GM12878 (cell line): ENCODE results near the gene SDHAF1. TPM values are rescaled to one million over a fixed set of nuclear protein-coding genes. Genes with fewer than 3 reads are reported as not detected.

Experiments used
- ATAC-seq: fragments of 200-7000 bp; cut with Tn5 transposase; 3 replicates; pipeline ENCODE4 v1.9.1; 2020; ENCODE audit warnings: mild to moderate bottlenecking, moderate library complexity
- BruUV-seq: library from RNA; stranded (reverse); fragments of 400-500 nt; replicated peaks from 2 replicates; lab custom pipeline; 2021; lab: Mats Ljungman, UMichigan
- CTCF ChIA-PET: fragments of 300-600 bp; sonication (Branson Sonifier 250); formaldehyde crosslinking; extraction: SDS; loops from one replicate; lab custom pipeline; 2021; ENCODE audit warnings: inconsistent platforms; lab: Yijun Ruan, JAX
- POLR2A ChIA-PET: fragments of 350-600 bp; formaldehyde crosslinking; extraction: SDS; loops from one replicate; lab custom pipeline; 2021; ENCODE audit warnings: inconsistent platforms; lab: Charles Lee
- RAD21 ChIA-PET: fragments of 300-600 bp; sonication (Branson Sonifier 250); formaldehyde crosslinking; loops from one replicate; lab custom pipeline; 2023; ENCODE audit warnings: antibody characterized with exemption; ENCODE audit not compliant: unreplicated experiment; lab: Charles Lee
- SMC1A ChIA-PET: fragments of 300-600 bp; sonication (Branson Sonifier 250); formaldehyde crosslinking; loops from one replicate; lab custom pipeline; 2023; ENCODE audit not compliant: unreplicated experiment, uncharacterized antibody; lab: Charles Lee
- DNase-seq: peaks from one replicate; pipeline ENCODE4 v3.0.0-alpha.2; 2011; ENCODE audit warnings: low read depth, low spot score
- FAIRE-seq: peaks from 3 replicates; lab custom pipeline; 2011; peaks lifted over from hg19 to GRCh38; lab: Jason Lieb, UNC
- H2AFZ ChIP-seq: 2 replicates; pipeline ENCODE4 v1.6.0; 2011; ENCODE audit warnings: low read depth, low read length, control low read depth; ENCODE audit not compliant: control insufficient read depth
- H3K27ac ChIP-seq: 2 replicates; pipeline ENCODE4 v1.5.1; 2011; ENCODE audit warnings: control low read depth; ENCODE audit not compliant: control insufficient read depth, insufficient read depth
- H3K27me3 ChIP-seq, 2 experiments: replicated peaks in 1 of 2; 2 replicates each; pipeline versions ENCODE4 v1.6.0 to v1.6.1; 2011; ENCODE audit warnings: low read length in 1 of 2; ENCODE audit not compliant: control insufficient read depth in 2 of 2, insufficient read depth in 2 of 2
- H3K36me3 ChIP-seq, 2 experiments: 2 replicates each; pipeline ENCODE4 v1.5.1; 2011; ENCODE audit warnings: low read length in 1 of 2; ENCODE audit not compliant: control insufficient read depth in 2 of 2, insufficient read depth in 2 of 2
- H3K4me1 ChIP-seq: 2 replicates; pipeline ENCODE4 v1.6.1; 2011; ENCODE audit warnings: mild to moderate bottlenecking, low read length, moderate library complexity, mixed read lengths; ENCODE audit not compliant: control insufficient read depth, insufficient read depth
- H3K4me2 ChIP-seq: 2 replicates; pipeline ENCODE4 v1.6.0; 2011; ENCODE audit warnings: control low read depth; ENCODE audit not compliant: control insufficient read depth, insufficient read depth
- H3K4me3 ChIP-seq: fragments of 200-600 bp; sonication (generic); 2 replicates; pipeline ENCODE4 v1.5.1; 2016
- H3K79me2 ChIP-seq: 2 replicates; pipeline ENCODE4 v1.6.0; 2011; ENCODE audit warnings: low read length; ENCODE audit not compliant: control insufficient read depth, insufficient read depth
- H3K9ac ChIP-seq: 2 replicates; pipeline ENCODE4 v1.8.0; 2011; ENCODE audit warnings: low read length, control low read depth, mixed read lengths; ENCODE audit not compliant: control insufficient read depth, insufficient read depth
- H3K9me3 ChIP-seq: replicated peaks from 3 replicates; pipeline ENCODE4 v1.5.1; 2011; ENCODE audit warnings: mild to moderate bottlenecking, low read length; ENCODE audit not compliant: control insufficient read depth, insufficient read depth
- H4K20me1 ChIP-seq: 2 replicates; pipeline ENCODE4 v1.6.0; 2011; ENCODE audit not compliant: control insufficient read depth, insufficient read depth
- BACH1 ChIP-seq: fragments of 450-650 bp; IDR thresholded peaks from 2 replicates; pipeline ENCODE4 v1.6.1; 2017; ENCODE audit warnings: mild to moderate bottlenecking, borderline replicate concordance
- GABPA ChIP-seq: IDR thresholded peaks from 2 replicates; pipeline ENCODE4 v1.6.1; 2014; ENCODE audit warnings: antibody characterized with exemption, low read depth, mild to moderate bottlenecking, inconsistent platforms
- GATAD2B ChIP-seq: fragments of 450-650 bp; conservative IDR thresholded peaks from 2 replicates; pipeline ENCODE4 v1.6.1; 2017; ENCODE audit warnings: low read depth, mild to moderate bottlenecking, moderate library complexity
- SPI1 ChIP-seq: IDR thresholded peaks from 2 replicates; pipeline ENCODE4 v1.6.1; 2011; ENCODE audit warnings: low read depth, mild to moderate bottlenecking, low read length, moderate library complexity, borderline replicate concordance; ENCODE audit not compliant: insufficient read depth
- TCF12 ChIP-seq: IDR thresholded peaks from 2 replicates; pipeline ENCODE4 v1.6.1; 2011; ENCODE audit warnings: low read depth, mild to moderate bottlenecking, low read length
- ZNF24 ChIP-seq: fragments of 450-650 bp; IDR thresholded peaks from 2 replicates; pipeline ENCODE4 v1.6.1; 2017; ENCODE audit warnings: antibody characterized with exemption, mild to moderate bottlenecking
- WGBS: methylation state at CpG from one replicate; pipeline ENCODE4 v1.1.6; 2016; ENCODE audit warnings: low lambda C conversion rate; ENCODE audit not compliant: insufficient replicate concordance, insufficient coverage; ENCODE audit errors: missing lambda C conversion rate; 5-methylcytosine and 5-hydroxymethylcytosine counted together
- in situ Hi-C: fragments of 300-500 bp; cut with MboI; formaldehyde crosslinking; loops from 9 replicates; pipeline ENCODE4 v1.14.3; 2018; ENCODE audit warnings: mixed read lengths
- intact Hi-C: fragments of 100-400 bp; cut with micrococcal nuclease; formaldehyde crosslinking; loops from one replicate; pipeline ENCODE4 v1.14.2; 2022; ENCODE audit not compliant: unreplicated experiment
- polyA plus RNA-seq, 11 experiments: library from polyadenylated mRNA; depleted of rRNA in 4 of 11; unstranded in 6 of 11; stranded (reverse) in 5 of 11; fragments of >200 nt; fragmentation: Nextera tagmentation in 4 of 11; fragmentation: Illumina TruSeq in 1 of 11; extraction: Ambion mirVana in 4 of 11; extraction: Trizol in 1 of 11; gene quantifications; 1 replicate in 1 of 11; 2 replicates in 10 of 11; pipeline versions ENCODE4 v1.2.1 to v1.2.3, GENCODE V29; 2011 to 2016; ENCODE audit warnings: inconsistent platforms in 2 of 11, missing spikeins in 2 of 11, low read depth in 1 of 11
- total RNA-seq, 4 experiments: library from RNA; depleted of rRNA in 3 of 4; stranded (reverse); fragments of >200 nt in 3 of 4; fragmentation: Illumina TruSeq in 1 of 4; extraction: Trizol in 1 of 4; gene quantifications; 2 replicates each; pipeline versions ENCODE4 v1.2.1 to v1.2.3, GENCODE V29; 2013 to 2021
- TF ChIP-seq, protein P1 (sequence below): fragments of 450-650 bp; IDR thresholded peaks from 2 replicates; pipeline ENCODE4 v1.6.1; 2016; ENCODE audit warnings: mild to moderate bottlenecking, moderate library complexity, borderline replicate concordance
- TF ChIP-seq, protein P2 (sequence below): IDR thresholded peaks from 2 replicates; pipeline ENCODE4 v1.6.1; 2011; ENCODE audit warnings: borderline replicate concordance, low read depth, mild to moderate bottlenecking, moderate library complexity, mixed read lengths, low read length; ENCODE audit not compliant: insufficient read depth; ENCODE audit errors: extremely low read length
- TF ChIP-seq, protein P3 (sequence below): fragments of 450-650 bp; formaldehyde crosslinking; IDR thresholded peaks from 2 replicates; pipeline ENCODE4 v1.5.0; 2022; ENCODE audit warnings: mild to moderate bottlenecking, missing genetic modification characterization

The SDHAF1 gene
- total and polyA plus RNA-seq, 10 of the 15 experiments (the other 5 are each of a cell fraction or from before 2014, with no cell fraction given): 0.74 to 45.6 (median 24.4) TPM

DNA sequence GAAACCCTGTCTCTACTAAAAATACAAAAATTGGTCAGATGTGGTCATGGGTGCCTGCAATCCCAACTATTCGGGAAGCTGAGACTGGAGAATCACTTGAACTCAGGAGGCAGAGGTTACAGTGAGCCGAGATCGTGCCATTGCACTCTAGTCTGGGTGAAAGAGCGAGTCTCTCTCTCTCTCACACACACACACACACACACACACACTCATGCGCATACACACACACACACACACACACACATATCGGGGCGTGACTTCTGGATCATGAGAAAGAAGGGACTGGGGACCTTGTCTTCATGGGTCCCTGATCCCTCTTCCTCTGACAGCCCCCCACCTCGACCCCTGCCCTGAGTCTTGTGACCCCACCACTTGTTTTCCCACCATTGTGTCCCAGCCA is 11.8 kb upstream of the SDHAF1 start:
- peaks cover 0 to 2% of the 10 kb centered on the region in 2 experiments; a peak in 3 of 4 replicates for H3K27me3 ChIP-seq
- intact Hi-C loops: no loop called here
- ATAC-seq: no peak
- no peaks in the 10 kb centered on the region for H3K79me2 ChIP-seq
- no peaks in the 10 kb centered on the region for H4K20me1 ChIP-seq
- POLR2A ChIA-PET: no interaction called here
- RAD21 ChIA-PET: no interaction called here
- CTCF ChIA-PET: no interaction called here
- 30% methylated on average over 7 of the region's 8 CpGs for WGBS
- H3K4me1 ChIP-seq: no peaks in the 10 kb centered on the region
- TF ChIP-seq GATAD2B: no peak
- TF ChIP-seq SPI1: no peak
- TF ChIP-seq, protein P1, sequence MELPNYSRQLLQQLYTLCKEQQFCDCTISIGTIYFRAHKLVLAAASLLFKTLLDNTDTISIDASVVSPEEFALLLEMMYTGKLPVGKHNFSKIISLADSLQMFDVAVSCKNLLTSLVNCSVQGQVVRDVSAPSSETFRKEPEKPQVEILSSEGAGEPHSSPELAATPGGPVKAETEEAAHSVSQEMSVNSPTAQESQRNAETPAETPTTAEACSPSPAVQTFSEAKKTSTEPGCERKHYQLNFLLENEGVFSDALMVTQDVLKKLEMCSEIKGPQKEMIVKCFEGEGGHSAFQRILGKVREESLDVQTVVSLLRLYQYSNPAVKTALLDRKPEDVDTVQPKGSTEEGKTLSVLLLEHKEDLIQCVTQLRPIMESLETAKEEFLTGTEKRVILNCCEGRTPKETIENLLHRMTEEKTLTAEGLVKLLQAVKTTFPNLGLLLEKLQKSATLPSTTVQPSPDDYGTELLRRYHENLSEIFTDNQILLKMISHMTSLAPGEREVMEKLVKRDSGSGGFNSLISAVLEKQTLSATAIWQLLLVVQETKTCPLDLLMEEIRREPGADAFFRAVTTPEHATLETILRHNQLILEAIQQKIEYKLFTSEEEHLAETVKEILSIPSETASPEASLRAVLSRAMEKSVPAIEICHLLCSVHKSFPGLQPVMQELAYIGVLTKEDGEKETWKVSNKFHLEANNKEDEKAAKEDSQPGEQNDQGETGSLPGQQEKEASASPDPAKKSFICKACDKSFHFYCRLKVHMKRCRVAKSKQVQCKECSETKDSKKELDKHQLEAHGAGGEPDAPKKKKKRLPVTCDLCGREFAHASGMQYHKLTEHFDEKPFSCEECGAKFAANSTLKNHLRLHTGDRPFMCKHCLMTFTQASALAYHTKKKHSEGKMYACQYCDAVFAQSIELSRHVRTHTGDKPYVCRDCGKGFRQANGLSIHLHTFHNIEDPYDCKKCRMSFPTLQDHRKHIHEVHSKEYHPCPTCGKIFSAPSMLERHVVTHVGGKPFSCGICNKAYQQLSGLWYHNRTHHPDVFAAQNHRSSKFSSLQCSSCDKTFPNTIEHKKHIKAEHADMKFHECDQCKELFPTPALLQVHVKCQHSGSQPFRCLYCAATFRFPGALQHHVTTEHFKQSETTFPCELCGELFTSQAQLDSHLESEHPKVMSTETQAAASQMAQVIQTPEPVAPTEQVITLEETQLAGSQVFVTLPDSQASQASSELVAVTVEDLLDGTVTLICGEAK: no peak
- TF ChIP-seq, protein P2, sequence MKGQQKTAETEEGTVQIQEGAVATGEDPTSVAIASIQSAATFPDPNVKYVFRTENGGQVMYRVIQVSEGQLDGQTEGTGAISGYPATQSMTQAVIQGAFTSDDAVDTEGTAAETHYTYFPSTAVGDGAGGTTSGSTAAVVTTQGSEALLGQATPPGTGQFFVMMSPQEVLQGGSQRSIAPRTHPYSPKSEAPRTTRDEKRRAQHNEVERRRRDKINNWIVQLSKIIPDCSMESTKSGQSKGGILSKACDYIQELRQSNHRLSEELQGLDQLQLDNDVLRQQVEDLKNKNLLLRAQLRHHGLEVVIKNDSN: no peak
- no peak for TF ChIP-seq BACH1
- no peak for TF ChIP-seq ZNF24
- TF ChIP-seq, protein P3, sequence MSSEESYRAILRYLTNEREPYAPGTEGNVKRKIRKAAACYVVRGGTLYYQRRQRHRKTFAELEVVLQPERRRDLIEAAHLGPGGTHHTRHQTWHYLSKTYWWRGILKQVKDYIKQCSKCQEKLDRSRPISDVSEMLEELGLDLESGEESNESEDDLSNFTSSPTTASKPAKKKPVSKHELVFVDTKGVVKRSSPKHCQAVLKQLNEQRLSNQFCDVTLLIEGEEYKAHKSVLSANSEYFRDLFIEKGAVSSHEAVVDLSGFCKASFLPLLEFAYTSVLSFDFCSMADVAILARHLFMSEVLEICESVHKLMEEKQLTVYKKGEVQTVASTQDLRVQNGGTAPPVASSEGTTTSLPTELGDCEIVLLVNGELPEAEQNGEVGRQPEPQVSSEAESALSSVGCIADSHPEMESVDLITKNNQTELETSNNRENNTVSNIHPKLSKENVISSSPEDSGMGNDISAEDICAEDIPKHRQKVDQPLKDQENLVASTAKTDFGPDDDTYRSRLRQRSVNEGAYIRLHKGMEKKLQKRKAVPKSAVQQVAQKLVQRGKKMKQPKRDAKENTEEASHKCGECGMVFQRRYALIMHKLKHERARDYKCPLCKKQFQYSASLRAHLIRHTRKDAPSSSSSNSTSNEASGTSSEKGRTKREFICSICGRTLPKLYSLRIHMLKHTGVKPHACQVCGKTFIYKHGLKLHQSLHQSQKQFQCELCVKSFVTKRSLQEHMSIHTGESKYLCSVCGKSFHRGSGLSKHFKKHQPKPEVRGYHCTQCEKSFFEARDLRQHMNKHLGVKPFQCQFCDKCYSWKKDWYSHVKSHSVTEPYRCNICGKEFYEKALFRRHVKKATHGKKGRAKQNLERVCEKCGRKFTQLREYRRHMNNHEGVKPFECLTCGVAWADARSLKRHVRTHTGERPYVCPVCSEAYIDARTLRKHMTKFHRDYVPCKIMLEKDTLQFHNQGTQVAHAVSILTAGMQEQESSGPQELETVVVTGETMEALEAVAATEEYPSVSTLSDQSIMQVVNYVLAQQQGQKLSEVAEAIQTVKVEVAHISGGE (CRISPR knock-in tag): no peak
- no peak for TF ChIP-seq TCF12
- TF ChIP-seq GABPA: no peak
- TF ChIP-seq, all 136 proteins: peak for 0
- H3K36me3 ChIP-seq: no peaks in the 10 kb centered on the region
- no peak overlapping the region for H3K4me2 ChIP-seq
- no TSS peak for BruUV-seq
- H2AFZ ChIP-seq: no peak overlapping the region
- H3K27ac ChIP-seq: no peak overlapping the region
- no peak for DNase-seq
- no peak for FAIRE-seq
- no peaks in the 10 kb centered on the region for H3K9me3 ChIP-seq
- SMC1A ChIA-PET: no interaction called here
- H3K4me3 ChIP-seq: no peak overlapping the region
- in situ Hi-C loops: no loop called here
- no peak overlapping the region for H3K9ac ChIP-seq
